Activated CD8-positive, alpha-beta memory T cell treated with anti-CD3 and anti-CD28 coated beads, Interleukin-2, amount 50 U/mL, for 1 hour (primary cell): ENCODE results near the gene CEP57.
"Not testable (repeated sequence)": the region's sequence is repeated elsewhere in the genome, so short reads cannot be mapped to it uniquely, and the experiment has no call there.

Source experiments
- DNase-seq: peaks from one replicate; pipeline ENCODE4 v3.0.0-alpha.2; 2020; ENCODE audit errors: extremely low read depth

CEP57 gene

GRCh38 chr11:95860024-95860423 lies 69.7 kb downstream of the CEP57 start:
- not testable (repeated sequence) for DNase-seq

GRCh38 chr11:95863486-95864140 lies 73.3 kb downstream of the CEP57 start:
- no peak for DNase-seq

- DNase-seq = no peak
Measured at GRCh38 chr11:95867105-95867504, 76.8 kb downstream of the CEP57 start.

GRCh38 chr11:95870877-95871276 lies 80.6 kb downstream of the CEP57 start:
- DNase-seq = not testable (repeated sequence)

GRCh38 chr11:95877291-95877690 lies 87.0 kb downstream of the CEP57 start:
- no peak for DNase-seq
